ENCODE measurements around the gene COL13A1.

DNA sequence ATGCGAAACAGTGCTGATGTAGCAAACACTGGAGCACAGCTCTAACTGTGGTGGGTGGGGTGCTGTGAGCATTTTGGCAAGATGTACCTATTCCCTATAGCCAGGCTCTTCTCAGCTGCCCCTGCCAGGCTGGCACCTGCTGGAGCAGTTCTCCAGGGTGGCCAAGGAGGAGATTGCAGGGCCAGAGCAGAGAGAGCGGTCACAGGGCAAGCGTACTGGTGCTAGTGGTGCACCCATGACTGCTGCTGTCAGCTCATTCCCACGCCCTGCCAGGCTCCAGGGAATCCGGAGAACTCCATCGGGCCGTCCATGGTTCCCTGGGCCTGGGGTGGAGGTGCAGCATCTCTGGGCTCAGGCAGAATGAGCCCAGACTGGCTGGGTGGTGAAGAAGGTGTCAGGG, 2.1 kb downstream of the COL13A1 start:
- TF ChIP-seq REST (IDR thresholded peaks at IDR 0.05) (no peak), RXRA (IDR thresholded peaks at IDR 0.05) (no peak), CTCF (IDR thresholded peaks at IDR 0.05; ENCODE audit: low read depth, low read length, missing input control) (no peak), EGR1 (IDR thresholded peaks at IDR 0.05; ENCODE audit: low read depth in 2 of 2) (no peak), SP1 (IDR thresholded peaks at IDR 0.05) (no peak), TAF1 (conservative IDR thresholded peaks at IDR 0.05) (no peak), ZBTB33 (IDR thresholded peaks at IDR 0.05) (no peak), FOXA2 (IDR thresholded peaks at IDR 0.05) (no peak), HNF4G (IDR thresholded peaks at IDR 0.05) (no peak), RAD21 (IDR thresholded peaks at IDR 0.05) (no peak), FOXA1 (IDR thresholded peaks at IDR 0.05) (no peak)
- TF ChIP-seq, protein P1, sequence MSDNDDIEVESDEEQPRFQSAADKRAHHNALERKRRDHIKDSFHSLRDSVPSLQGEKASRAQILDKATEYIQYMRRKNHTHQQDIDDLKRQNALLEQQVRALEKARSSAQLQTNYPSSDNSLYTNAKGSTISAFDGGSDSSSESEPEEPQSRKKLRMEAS (IDR thresholded peaks at IDR 0.05) = no peak
